Mucosa of stomach (tissue), 1 donor: ENCODE data around the gene BPNT1.

Source experiments
- H3K27me3 ChIP-seq: one replicate; pipeline ENCODE4 v1.7.0; 2013; ENCODE audit warnings: mild to moderate bottlenecking, low read length; ENCODE audit not compliant: control insufficient read depth, insufficient read depth
- H3K36me3 ChIP-seq: one replicate; pipeline ENCODE4 v1.7.0; 2013; ENCODE audit warnings: low read length; ENCODE audit not compliant: control insufficient read depth, insufficient read depth
- H3K4me1 ChIP-seq: one replicate; pipeline ENCODE4 v1.7.0; 2013; ENCODE audit warnings: mild to moderate bottlenecking, low read length; ENCODE audit not compliant: control insufficient read depth, insufficient read depth
- H3K4me3 ChIP-seq: one replicate; pipeline ENCODE4 v1.7.0; 2013; ENCODE audit warnings: low read length
- H3K9ac ChIP-seq: one replicate; pipeline ENCODE4 v1.7.0; 2013; ENCODE audit warnings: mild to moderate bottlenecking, low read length, moderate library complexity
- H3K9me3 ChIP-seq: one replicate; pipeline ENCODE4 v1.7.0; 2013; ENCODE audit warnings: mild to moderate bottlenecking, low read length, moderate library complexity; ENCODE audit not compliant: control insufficient read depth
- donor health status: Pancreatic carcinoma.

Gene BPNT1

DNA sequence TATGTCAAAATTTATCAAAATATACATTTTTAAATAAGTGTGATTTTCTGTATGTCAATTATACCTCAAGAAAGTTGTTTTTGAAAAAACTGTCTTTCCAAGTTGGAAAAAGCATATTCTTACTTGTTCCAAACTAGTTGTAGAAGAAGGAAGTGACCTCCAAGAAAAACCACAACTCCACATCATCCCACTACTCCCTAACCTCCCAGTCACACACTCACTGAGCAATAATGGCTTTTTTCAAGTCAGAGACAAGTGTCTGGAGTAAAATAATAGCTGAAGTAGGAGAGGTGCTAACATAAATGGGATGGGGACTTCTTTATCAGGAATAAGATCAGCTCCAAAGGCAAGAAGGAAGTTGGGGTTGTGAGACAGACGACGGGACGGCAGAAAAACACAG lies 56.7 kb downstream of the BPNT1 start:
- Histone ChIP-seq H3K4me1 (no peaks in the 10 kb centered on the region), H3K27me3 (no peaks in the 10 kb centered on the region), H3K4me3 (no peak overlapping the region), H3K9ac (no peak overlapping the region), H3K9me3 (no peaks in the 10 kb centered on the region), H3K36me3 (peaks cover 5% of the 10 kb centered on the region)

DNA sequence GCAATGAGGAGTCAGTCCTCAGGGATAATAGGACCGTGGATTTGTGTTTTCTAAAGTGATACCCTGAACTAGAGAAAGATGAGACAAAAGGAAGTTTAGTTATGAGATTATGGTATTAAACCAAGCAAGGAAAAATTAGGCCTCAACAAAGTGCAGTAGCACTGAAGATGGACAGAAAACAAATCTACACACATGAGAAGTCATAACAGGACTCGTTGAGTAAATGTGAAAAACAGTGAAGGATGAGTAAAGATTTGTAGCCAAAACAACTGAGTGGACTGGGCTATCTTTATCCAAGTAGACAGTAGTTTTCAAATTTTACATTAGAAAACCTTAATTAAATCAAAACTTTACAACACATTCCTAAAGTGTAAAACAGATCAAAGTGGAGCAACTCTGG lies 58.3 kb downstream of the BPNT1 start:
- Histone ChIP-seq H3K4me1 (no peaks in the 10 kb centered on the region), H3K9me3 (no peaks in the 10 kb centered on the region), H3K27me3 (no peaks in the 10 kb centered on the region), H3K36me3 (peaks cover 5% of the 10 kb centered on the region), H3K9ac (no peak overlapping the region), H3K4me3 (no peak overlapping the region)

DNA sequence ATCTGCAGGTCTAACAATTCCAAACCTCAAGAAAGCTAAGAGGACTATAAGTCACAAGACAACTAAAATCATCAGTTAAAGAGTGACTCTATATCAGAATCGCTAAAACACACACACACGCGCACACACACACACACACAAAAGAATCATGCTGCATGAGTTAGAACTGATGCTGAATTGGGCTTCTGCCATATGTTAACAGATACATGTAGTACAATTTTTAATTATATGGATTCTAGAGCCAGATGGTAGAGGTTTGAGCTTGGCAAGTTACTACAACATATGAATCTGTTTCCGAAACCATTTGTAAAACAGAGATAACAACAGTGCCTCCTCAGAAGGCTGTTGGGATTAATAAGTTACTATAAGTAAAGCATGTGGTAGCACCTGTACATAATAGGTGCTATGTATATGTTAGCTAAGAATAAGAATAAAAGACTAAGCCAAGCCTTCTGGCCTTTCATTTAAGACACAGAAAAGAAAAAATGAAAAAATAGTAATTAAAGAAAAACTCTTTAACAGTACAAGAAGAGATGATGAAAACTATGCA lies 61.2 kb downstream of the BPNT1 start:
- Histone ChIP-seq H3K4me3 (no peak overlapping the region), H3K36me3 (peaks cover 5% of the 10 kb centered on the region), H3K9me3 (no peaks in the 10 kb centered on the region)

GRCh38 chr1:220019071-220019470 lies 70.5 kb downstream of the BPNT1 start:
- Histone ChIP-seq H3K4me3 (no peak overlapping the region), H3K4me1 (no peaks in the 10 kb centered on the region), H3K9ac (no peak overlapping the region), H3K9me3 (no peaks in the 10 kb centered on the region), H3K36me3 (no peaks in the 10 kb centered on the region), H3K27me3 (no peaks in the 10 kb centered on the region)

More for the DNA sequence above, 61.2 kb downstream of the BPNT1 start:
- Histone ChIP-seq H3K4me1 (no peaks in the 10 kb centered on the region), H3K27me3 (no peaks in the 10 kb centered on the region), H3K9ac (no peak overlapping the region)

DNA sequence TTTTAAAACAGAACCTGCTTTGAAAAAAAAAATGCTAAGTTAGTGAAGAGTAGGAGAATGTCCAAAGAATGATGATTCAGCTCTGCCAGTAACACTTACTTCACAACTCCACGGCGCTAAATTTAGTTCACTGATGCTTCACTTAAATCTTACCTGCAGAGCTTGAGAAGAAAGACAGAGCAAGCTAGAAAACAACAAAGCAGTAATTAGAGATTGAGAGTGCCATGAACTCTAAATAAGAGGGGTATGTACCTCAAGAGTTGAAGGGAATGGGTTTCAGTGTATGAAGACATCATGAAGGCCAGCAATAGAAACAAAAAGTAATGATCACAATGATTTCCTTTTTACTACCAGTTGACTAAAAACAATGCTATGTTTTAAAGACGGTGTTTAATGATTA lies 76.1 kb downstream of the BPNT1 start:
- Histone ChIP-seq H3K9me3 (no peaks in the 10 kb centered on the region), H3K4me3 (no peak overlapping the region)

GRCh38 chr1:220012259-220012658 lies 77.3 kb downstream of the BPNT1 start:
- H3K36me3 ChIP-seq, result no peaks in the 10 kb centered on the region
- H3K27me3 ChIP-seq, result no peaks in the 10 kb centered on the region
- no peak overlapping the region for H3K4me3 ChIP-seq
- no peak overlapping the region for H3K9ac ChIP-seq
- no peaks in the 10 kb centered on the region for H3K9me3 ChIP-seq
- no peaks in the 10 kb centered on the region for H3K4me1 ChIP-seq

More for the DNA sequence above, 76.1 kb downstream of the BPNT1 start:
- Histone ChIP-seq H3K4me1 (no peaks in the 10 kb centered on the region), H3K27me3 (no peaks in the 10 kb centered on the region), H3K36me3 (no peaks in the 10 kb centered on the region), H3K9ac (no peak overlapping the region)

- no peaks in the 10 kb centered on the region for H3K9me3 ChIP-seq
- no peak overlapping the region for H3K4me3 ChIP-seq
- no peak overlapping the region for H3K9ac ChIP-seq
- H3K4me1 ChIP-seq, result no peaks in the 10 kb centered on the region
- H3K36me3 ChIP-seq, result no peaks in the 10 kb centered on the region
- H3K27me3 ChIP-seq, result no peaks in the 10 kb centered on the region
Measured at GRCh38 chr1:220011620-220012019, 78.0 kb downstream of the BPNT1 start.
